Globus pallidus (tissue), 1 donor: ENCODE measurements around the gene STK24.

Experiments
- DNase-seq: peaks from one replicate; pipeline ENCODE4 v3.0.0-alpha.2; 2015; ENCODE audit warnings: low spot score

The STK24 gene

DNA sequence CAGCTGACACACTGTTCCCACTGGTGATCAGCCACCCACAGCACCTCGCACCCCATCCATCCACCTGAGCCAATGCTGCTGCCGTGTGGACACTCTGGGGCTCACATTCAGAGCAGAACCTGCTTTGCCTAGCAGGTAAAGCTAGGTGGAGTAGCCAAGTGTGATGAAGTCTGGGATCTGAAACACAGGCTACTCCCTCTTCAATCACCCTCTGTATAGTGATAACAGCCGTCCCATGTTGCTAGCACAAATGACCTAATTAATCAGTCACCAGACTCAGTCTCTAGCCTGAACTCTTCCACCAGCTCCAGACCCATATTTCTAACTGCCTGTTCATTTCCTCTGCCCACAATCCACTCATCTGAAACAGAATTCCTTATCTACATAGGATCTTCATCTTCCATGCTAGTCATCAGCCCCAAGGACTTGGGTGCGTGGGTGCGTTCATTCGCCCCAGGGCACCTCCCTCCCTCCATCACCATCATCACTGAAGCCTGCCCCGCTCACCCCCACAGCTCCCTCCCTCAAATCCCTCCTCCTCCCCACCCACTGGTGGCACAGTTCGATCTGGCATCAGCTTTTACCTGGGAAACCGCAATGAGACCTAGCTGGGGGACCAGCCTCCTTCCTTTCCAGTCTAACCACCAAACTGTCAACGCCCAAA is 19.8 kb downstream of the STK24 start:
- DNase-seq = no peak

- DNase-seq = no peak
These were observed 20.6 kb downstream of the STK24 start for GRCh38 chr13:98556142-98556816.

DNA sequence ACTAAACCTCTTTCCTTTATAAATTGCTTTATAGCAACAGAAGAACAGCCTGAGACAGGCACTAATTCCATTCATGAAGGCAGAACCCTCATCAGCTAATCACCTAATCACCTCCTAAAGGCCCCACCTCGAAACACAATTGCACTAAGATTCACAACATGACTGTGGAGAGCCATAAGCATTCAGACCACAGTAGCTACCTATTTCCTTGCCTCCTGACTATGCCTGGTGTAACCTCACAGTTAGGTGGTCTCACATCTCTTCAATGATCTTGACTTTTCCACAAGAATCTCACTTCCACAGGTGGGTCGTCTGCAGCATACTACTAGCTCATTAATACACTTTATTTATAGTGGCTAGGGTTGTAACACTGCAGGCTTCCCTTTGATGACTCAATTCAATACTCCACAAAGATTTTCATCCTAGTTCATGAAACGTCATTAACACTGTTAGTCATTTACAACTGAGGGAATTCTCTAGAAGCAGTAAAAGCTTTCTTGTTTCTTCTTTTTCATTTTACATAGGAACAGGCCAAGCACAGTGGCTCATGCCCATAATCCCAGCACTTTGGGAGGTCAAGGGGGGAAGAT is 27.1 kb downstream of the STK24 start:
- no peak for DNase-seq

DNA sequence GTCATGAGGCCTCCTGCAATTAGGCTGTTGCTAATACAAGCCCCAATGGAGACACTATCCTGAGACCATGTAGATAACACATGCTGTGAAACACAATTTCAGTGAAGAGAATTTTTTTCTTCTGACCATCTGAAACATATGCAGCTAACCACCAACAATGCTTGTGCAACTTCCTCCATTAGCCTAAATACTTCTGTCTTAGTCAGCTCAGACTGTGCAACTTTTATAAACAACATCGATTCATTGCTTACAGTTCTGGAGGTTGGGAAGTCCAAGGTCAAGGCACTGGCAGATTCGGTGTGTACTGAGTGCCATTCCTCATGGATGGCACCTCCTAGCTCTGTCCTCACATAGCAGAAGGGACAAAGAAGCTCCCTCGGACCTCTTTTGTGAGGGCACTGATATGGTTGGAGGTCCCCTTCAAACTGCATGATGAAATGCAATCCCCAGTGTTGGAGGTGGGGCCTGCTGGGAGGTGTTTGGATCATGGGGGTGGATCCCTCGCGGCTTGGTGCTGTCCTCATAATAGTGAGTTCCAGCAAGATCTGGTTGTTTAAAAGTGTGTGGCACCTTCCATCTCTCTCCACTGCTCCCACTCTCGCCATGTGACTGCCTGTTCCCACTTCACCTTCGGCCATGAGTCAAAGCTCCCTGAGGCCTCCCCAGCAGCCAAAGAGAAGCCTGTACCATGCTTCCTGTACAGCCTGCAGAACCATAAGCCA is 27.7 kb downstream of the STK24 start:
- DNase-seq = no peak

- no peak for DNase-seq
These were observed 28.7 kb downstream of the STK24 start for GRCh38 chr13:98548230-98548629.

DNA sequence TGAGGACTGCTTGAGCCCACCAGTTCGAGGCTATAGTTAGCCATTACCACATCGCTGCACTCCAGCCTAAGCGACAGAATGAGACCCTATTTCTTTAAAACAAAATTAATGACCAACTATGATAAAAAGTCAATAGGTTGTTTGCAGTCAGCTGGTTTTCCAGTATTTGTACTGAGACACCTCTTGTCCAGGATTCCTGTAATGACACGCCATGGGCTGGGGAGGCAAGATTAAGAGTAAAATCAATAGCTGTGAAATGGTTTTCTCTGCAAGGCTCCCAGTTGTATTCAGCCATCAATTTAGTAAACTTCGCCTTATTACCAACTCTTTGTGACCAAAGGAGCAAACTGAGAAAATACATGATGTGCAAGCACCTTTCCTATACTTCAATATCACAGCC is 29.5 kb downstream of the STK24 start:
- no peak for DNase-seq

DNA sequence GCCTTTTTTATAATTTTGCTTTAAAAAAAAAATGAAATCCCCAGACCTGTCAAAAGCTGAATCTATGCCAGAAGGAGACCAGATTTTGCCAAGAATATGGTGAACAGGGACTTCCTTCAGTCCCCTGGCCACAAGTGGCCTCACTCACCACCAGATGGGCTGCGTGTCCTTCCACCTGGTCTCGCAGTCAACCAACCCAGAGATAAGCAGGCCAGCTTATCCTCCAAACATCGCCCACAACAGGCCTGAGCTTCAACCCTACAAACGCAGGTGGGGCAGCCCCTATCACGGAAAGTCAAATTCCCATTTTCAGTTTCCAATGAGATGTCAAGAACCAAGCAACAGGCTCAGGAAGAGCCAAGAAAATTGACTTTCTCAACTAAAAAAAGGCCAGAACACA is 30.5 kb downstream of the STK24 start:
- DNase-seq = no peak

DNA sequence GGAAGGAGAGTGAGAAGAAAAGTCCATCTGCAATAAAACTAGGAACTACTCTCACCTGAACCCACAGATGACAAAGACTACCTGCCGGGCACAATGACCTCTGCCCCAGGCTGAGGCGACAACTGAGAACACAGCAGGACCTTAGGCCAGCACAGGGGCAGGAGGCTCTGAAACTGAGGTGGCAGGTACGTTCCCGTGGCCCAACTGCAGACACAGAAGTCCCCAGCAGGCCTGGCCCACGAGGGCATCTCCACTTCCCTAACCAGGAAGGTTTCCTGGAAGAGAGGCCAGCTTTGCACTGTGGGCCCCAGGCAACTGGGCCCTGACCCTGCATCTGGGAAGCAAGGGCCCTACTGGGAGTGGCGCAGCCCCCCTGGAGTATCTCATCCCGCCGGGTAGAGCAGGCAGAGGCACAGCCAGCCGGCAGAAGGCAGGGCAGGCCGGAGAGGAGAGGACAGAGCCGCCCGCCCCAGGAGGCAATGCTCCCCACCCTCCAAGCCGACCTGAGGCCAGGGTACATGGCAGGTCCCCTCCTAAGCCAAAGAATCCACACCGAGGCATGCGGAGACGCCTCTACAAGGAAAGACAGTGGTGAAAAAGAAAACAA is 32.7 kb downstream of the STK24 start:
- DNase-seq = no peak

DNA sequence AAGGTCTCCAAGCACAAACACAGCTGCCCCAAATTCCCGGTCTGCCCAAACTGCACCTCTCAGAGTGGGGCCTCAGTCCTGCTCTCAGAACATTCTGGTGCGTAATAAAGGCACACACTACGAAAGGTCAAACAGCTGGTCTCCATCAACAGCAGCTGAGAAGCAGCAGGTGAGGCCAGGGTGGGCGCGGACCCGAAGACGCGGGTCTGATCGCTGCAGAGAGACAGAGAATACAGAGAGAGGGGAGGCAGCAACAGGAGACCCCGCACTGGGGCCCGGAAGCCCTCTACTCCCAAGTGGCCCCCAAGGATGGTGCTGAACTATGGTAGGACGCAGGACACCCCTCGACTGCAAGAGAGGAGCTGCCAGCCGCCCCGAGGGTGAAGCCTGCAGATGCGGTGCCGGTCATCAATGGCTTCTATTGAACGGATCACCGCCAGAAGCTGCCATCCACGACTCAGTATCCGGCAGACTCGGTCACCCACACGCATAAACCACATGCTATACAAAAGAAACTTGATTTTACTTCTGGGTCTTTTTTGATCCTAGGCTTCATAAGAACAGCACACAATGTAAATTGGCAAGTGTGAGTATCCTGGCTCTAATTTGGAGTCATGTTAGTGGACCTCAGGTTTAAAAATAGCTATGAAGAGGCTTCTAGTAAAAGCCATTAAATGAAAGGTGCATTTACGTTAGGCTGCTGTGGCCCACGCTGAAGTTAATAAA is 33.4 kb downstream of the STK24 start:
- DNase-seq = no peak

DNA sequence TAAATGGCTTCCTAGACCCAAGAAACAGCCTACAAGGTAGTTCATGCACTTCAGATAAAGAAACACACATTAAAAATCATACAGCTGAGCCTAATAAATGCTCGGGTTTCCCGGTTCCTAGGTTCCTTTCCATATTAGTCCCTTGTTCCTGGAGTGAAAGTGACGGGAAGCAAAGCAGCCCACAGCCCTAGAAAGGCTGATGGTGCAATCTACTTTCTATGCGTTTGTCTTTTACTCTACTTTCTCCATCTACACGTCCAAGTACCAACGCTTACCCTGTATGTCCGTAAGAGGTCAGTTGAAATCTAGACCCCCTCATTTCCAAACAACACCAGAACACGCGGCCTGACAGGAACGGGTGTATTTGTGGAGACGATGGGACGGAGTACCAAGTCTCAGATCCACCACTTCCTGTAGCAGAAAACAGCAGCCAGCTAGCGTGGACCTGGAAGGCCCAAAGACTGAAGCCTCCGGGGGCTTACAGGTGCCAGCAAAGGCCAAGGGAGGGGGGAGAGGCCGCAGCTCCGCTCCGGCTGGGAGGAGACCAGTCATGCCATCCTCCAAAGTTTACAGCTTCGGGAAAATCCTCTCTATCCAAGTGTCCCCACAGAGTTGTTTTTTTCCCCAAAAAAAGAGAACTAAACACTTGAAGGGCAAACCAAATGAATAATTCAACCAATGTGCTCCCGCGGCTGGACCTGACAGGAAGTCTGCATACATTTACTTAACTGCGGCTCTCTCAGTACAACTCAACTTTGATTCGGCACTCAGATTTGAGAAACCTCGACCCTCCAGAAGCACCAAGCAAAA is 34.1 kb downstream of the STK24 start:
- no peak for DNase-seq

GRCh38 chr13:98541701-98542203 is 35.2 kb downstream of the STK24 start:
- DNase-seq = no peak

DNA sequence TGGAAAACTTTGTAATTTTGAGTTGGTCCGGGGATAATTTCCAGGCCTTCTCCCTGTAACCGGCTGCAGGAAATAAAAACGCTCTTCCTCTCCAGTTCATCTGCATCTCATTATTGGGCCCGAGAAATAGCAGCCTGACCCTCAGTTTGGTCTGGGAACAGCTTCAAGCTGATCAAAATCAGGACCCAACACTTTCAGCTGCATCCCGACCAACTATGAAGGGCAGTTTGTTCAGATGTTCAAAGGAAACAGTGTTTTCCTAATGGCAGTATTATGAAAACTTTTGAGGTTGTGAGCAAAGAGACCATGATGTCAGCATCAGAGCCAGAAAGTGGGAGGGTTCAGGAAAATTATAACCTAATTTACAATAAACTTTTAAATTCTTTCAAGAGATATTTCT is 35.7 kb downstream of the STK24 start:
- no peak for DNase-seq

- no peak for DNase-seq
These were observed 36.4 kb downstream of the STK24 start for GRCh38 chr13:98540476-98540875.

DNA sequence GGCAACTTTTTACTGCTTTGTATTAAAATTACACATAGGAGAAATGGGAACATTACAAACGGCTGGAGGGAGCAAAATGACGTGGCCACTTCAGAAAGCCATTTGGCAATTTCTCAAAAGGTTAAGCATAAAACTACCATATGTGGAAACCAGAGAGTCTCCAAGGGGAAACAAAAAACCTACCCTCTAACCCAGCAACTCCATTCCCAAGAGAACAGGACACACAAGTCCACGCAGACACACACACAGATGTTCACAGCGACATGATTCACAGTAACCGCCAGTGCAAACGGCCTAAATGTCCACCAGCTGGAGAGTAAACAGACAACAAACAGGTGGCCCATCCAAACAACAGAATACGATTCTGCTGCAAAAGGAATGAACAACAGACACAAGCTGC is 37.2 kb downstream of the STK24 start:
- no peak for DNase-seq

GRCh38 chr13:98538876-98539275 is 38.0 kb downstream of the STK24 start:
- DNase-seq = no peak

- no peak for DNase-seq
These were observed 39.2 kb downstream of the STK24 start for GRCh38 chr13:98537740-98538139.

GRCh38 chr13:98537306-98537705 is 39.6 kb downstream of the STK24 start:
- DNase-seq = no peak

DNA sequence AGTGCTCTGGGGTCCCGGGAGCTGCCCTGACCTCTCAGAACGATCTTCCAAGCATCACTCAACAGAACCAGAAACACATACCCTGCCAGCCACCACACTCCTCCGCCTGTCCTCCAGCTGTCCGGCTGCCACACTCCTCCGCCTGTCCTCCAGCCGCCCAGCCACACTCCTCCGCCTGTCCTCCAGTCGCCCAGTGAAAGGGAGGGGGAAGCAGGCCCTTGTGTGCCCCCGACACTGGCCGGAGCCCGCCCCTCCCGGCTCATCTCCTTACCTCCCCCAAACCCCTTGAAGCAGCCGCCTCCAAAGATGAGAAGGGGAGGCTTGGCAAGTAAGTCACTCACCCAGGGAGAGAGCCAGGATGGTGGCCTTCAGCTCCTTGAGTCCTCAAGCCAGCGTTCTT is 40.2 kb downstream of the STK24 start:
- DNase-seq = no peak

DNA sequence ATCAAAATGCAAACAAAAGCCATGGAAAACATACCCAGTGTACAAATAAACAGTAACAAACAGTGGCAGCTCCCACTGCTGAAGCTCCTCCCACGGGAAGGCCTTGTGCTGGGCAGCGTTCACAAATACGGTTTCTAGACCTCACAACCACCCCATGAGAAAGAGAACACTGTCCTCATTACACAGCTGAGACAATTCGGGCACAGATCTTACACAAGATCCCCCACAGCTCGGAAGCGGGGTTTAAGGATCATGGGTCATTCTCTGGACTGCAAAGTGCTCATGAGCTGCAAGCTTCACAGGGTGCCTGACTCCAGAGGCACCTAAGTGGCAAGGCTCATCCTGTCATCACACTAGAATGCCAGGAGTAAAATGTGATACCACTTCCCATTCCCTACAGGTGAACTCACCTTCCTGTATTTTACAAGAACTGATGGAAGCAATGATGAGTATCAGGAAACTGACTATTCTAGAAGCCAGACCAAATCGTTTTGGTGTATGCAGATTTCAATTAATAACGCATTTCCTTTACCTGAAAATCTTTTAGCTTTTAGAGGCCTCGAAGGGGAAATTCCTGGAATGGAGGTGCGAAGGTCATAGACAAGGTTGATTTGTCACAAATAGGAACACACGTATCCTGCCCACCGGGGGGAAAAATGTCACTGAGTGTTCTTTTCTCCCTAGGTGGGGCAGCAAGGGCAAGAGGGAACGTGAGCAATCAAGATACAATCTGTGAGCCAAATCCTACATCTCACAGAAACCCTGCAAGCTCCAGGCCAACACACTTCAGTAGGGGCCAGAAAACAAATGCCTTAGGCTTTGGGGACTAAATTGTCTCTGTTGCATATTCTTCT is 41.2 kb downstream of the STK24 start:
- no peak for DNase-seq

GRCh38 chr13:98534821-98535220 is 42.1 kb downstream of the STK24 start:
- DNase-seq = no peak
